GM15510 (cell line): ENCODE measurements around the gene KCNQ2.

Source experiments
- POLR2A ChIP-seq: IDR thresholded peaks from 3 replicates; pipeline ENCODE4 v1.6.1; 2011; ENCODE audit warnings: borderline replicate concordance; ENCODE audit not compliant: insufficient read length; ENCODE audit errors: extremely low read depth

Gene KCNQ2

DNA sequence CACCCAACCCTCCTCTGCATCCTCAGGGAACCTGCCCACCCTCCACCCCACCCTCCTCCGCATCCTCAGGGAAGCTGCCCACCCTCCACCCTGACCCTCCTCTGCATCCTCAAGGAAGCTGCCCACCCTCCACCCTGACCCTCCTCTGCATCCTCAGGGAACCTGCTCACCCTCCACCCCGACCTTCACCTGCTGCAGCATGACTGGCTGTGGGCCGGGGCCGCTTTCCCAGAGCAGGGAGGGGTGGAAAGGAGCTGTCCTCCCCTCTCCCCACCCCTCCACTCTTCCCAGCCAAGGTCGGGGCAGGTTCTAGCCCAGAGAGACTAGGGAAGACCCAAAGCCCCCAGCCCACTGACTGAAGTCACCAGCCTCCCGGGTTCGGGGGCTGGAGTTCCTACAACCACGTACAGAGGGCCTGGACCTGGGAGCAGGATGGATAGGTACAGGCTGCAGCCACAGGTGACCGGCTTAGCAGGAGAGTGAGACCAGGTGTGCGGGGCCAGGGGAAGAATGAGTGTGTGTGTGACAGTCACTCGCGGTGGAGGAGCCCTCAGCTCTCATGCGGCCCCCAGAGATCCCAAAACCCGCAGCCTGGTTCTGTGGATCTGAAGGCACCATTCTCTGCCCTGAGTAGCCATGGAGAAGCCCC lies 14.8 kb upstream of the KCNQ2 start:
- no peak for TF ChIP-seq POLR2A

DNA sequence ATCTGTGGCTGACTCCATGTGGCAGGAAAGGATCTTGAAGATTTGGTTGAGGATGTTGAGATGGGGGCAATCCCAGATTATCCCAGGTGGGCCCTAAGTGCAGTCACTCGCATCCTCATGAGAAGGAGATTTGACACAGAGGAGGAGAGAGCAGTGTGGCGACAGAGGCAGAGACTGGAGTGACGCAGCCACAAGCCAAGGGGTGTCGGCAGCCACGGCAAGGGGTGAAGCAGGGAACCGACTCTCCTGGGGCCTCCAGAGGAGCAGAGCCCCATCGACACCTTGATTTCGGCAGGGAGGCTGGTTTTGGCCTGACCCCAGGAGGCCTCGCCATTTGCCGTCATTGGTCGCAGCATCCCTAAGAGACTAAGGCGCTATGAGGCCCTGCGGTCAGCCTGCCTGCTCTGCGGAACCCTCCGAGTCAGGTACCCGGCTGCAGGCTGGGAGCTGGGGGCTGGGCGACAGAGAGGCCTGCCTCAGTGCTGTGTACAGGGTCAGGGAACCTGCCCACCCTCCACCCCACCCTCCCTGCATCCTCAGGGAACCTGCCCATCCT lies 13.9 kb upstream of the KCNQ2 start:
- TF ChIP-seq POLR2A = no peak

GRCh38 chr20:63484651-63485403 lies 12.4 kb upstream of the KCNQ2 start:
- no peak for TF ChIP-seq POLR2A

- no peak for TF ChIP-seq POLR2A
Measured at GRCh38 chr20:63484236-63484635, 11.8 kb upstream of the KCNQ2 start.

DNA sequence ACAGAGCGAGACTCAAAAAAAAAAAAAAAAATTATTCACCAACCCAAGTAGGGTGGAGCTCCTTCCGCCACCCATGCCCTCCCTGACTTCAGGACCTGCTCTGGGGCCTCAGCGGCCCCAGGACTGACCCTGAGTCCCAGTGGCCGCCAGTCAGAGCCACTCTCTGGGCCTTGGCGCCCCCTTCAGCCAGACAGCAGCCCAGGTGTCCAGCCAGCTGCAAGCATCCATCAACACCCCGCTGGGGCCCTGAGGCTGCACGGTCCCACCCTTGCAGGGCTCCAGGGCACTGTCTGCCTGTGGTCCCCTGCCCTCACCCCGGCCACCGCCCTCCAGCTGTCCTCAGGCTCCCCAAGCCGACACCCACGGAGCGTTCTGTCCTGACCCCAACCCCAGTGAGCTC lies 11.4 kb upstream of the KCNQ2 start:
- TF ChIP-seq POLR2A = no peak

DNA sequence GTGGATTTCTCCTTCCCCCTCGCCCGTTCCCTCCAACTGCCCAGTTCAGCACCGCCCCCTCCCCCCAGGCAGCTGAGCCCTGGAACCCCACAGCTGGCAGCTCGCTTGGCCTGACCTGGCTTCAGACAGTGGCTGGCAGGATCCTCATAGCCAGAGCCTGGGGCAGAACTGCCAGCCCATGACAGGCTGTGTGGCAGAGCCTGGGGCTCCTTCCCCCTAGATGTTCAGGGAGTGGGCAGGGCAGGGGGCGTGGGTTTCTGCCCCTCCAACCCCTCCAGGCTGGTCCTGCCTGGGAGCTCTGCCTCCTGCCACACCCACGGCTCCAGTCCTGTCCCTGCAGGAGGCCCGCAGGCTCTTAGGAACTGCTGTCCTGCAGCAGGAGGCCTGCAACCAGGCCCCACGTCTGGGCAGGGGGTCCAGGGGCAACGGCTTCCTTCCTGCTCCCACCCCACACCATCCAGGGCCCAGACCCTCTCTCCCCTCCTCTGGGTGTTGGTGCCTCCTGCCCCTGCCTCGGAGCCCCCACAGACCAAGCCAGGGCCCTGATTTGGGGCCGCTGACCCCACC lies 9.6 kb upstream of the KCNQ2 start:
- no peak for TF ChIP-seq POLR2A

DNA sequence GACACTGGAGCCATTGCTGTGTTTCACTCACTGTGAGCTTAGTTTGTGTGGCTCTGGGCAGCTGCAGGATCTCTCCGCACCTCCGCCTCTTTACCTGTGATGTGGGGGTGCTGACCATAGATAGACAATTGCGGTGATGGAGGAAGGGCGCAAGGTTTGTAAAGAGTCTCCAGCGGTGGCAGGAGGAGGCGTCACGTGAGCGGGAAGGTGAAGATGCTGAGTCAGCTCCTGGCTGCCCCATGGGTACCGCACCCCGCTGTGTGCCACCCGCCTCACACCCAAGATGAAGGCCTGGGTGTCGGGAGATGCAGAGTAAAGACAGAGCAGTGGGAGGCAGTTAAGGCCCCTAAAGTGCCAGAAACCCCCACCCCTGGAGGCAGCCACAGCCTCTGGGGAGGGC lies 9.0 kb upstream of the KCNQ2 start:
- no peak for TF ChIP-seq POLR2A

DNA sequence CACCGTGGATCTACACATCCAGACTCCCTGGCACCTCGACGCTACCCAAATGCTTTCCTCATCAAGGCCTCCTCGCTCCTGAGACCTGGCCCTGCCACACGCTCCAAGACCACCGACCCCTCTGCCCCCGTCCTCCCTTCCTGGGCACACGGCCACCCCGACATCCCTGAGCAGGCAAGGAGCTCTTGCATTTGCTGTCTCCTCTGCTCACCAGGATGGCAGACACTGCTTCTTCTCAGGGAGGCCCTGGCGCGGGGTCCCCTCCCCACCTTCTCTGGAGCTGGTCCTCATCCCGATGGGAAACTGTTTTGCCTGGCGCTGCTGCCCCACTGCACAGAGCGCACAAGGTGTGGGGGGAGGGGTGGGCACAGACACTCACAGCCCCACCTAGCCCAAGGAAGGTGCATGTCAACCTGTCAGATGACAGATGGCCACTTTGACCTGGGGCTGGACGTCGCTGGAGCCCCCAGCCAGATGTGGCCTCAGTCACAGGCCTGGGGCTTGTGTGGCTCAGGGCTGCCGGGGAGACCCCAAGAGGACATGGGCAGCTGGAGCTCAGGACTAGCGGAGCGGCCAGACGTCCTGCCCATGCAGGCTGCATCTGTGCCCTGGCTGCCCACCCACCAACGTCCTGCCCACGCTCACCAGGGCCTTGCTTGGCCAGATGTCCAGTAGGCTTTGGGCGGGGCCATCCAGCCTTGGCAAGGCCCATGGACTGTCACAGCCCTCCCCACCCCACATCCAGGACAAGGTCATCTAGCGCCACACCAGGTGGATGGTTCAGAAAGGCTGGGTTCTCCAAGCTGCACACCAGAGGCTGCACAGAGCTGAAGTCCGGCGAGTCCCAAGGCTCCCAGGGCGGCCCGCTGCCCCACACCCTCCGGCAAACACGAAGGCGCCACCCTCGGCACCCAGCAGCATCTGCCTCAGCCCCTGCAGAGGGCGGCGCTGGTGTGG lies 6.2 kb upstream of the KCNQ2 start:
- TF ChIP-seq POLR2A = no peak

- no peak for TF ChIP-seq POLR2A
Measured at GRCh38 chr20:63477944-63478343, 5.5 kb upstream of the KCNQ2 start.

DNA sequence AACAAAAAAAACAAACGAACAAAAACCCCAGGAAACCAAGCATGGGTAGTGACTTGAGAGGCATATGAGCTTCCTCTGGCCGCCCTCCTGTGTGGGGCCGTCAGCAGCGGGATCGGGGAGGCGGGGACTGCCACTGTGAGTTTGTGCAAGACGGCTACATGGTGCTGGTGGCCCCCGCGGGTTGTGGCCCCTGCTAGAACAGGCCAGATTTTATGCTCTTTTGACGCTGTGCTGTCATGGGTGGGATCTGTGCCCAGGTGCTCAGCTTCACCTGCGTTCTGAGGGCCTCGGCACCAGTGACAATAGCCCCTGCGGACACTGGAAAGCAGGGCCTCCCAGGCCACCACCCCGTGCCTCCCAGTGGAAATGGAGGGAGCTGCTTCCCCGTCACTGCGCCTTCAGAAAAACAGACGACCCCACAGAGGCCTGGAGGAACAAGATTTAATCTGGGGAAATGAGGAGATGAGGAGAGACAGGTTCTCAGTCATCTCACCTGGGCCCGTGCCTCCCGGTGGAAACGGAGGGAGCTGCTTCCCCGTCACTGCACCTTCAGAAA lies 4.7 kb upstream of the KCNQ2 start:
- TF ChIP-seq POLR2A = no peak

DNA sequence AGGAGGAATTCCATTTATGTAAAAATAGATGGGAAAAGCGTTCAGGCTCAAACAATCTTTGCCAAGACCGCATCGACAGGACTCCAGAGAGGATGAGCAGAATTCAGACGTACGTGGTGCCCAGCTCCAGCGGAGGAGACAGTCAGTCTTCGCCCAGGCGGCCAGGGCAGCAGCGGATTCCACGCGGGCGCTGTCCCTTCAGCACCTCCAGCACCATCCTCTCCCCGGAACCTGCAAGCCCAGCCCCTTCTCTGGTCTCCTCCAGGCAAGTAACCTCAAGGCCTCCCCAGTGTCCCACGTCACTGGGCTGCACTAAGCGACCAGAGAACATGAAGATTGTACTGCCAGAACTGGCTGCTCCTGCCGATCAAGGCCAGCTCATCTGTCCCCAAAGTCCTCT lies 2.8 kb upstream of the KCNQ2 start:
- no peak for TF ChIP-seq POLR2A

DNA sequence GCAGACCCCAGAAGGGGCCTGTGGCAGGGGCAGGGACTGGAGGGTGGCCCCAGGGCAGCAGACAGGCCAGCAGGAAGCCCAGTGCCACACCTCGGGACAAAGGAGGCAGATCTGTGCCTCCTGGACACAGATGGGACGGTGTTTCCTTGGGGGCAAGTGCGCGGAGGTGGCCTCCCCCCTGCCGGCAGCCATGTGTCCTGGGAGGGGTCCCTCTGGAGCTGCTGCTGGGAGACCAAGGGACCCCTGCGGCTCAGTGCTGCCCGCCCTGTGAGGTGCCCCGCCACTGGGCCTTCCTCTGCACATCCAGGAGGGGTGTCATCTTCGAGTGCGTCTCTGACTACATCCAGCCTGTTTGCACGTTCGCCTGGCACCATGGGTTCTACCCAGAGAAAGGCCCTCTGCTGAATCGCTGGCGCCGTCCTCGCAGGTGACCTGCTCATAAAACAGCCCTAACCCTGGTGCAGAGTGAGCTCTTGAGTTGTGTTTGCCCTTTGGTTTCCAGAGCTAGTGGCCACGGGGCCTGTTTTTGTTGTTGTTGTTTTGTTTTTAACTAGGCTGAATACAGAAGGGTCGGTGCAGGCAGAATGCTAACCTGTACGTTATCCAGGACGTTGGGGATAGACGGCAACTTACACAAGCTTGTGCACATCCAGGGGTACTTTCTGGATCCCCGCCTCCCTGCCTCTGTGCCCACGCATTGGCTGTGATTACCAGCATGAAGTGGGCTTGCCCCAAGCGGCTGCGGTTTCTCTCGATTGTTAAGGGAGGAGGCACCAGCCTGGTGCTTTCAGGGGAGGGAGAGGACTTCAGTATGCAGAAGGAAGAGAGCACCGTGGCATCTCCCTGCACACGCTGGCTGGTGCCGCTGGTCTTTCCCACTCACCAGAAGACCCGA lies 1.3 kb upstream of the KCNQ2 start:
- no peak for TF ChIP-seq POLR2A

DNA sequence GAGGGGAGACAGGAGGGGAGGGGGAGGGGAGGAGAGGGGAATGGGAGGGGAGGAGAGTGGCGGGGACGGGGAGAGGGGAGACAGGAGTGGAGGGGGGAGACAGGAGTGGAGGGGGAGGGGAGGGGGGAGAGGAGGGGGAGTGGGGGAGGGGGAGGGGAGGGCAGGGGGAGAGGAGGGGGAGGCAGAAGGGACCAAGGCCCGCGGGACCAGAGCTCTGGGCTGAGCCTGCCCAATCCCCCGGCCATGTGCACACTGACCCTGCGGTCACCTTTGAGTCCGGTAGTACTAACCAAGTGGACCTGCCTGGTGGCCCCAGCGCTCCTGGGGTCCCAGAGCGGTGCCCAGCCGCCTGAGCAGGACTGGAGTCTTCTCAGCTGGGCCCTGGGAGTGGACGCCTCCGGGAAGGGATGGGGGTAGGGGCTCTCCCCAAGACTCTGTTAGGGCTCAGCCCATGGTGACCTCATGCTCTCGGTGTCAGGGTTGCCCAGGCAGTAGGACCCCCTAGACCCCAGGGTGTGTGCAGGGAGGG lies 471 bp upstream of the KCNQ2 start:
- TF ChIP-seq POLR2A = no peak
